Activated T-helper 1 cell treated with anti-CD3 and anti-CD28 coated beads, Interleukin-12 subunit alpha, Interleukin-12 subunit beta, Interleukin-2, Interleukin-4 antibody, amounts not matched to agents 30 ng/mL and 10 ng/mL and 1 ng/mL, durations not matched to agents 14 hours and 24 hours and 36 hours (primary cell): ENCODE data around the gene NEK10. TPM values are rescaled to one million over a fixed set of nuclear protein-coding genes. Genes with fewer than 3 reads are reported as not detected.

Experiments
- DNase-seq: peaks from one replicate; pipeline ENCODE4 v3.0.0; 2021; ENCODE audit warnings: low spot score
- H3K27ac Mint-ChIP-seq: one replicate; pipeline ENCODE4 v1.8.0; 2021; ENCODE audit warnings: mild to moderate bottlenecking, mixed read lengths
- H3K27me3 Mint-ChIP-seq: one replicate; pipeline ENCODE4 v1.8.0; 2022; ENCODE audit warnings: mild to moderate bottlenecking, moderate library complexity, mixed read lengths; ENCODE audit not compliant: insufficient read depth
- H3K36me3 Mint-ChIP-seq: one replicate; pipeline ENCODE4 v1.8.0; 2021; ENCODE audit warnings: low read depth, mixed read lengths
- H3K4me1 Mint-ChIP-seq: one replicate; pipeline ENCODE4 v1.8.0; 2021; ENCODE audit warnings: low read depth, mixed read lengths
- H3K4me3 Mint-ChIP-seq: one replicate; pipeline ENCODE4 v1.8.0; 2021; ENCODE audit warnings: mild to moderate bottlenecking, moderate library complexity, mixed read lengths
- H3K9me3 Mint-ChIP-seq: one replicate; pipeline ENCODE4 v1.8.0; 2021; ENCODE audit warnings: mixed read lengths
- intact Hi-C: fragments of 100-400 bp; cut with micrococcal nuclease; formaldehyde crosslinking; loops from one replicate; pipeline ENCODE4 v1.15.1; 2024
- total RNA-seq: library from RNA; stranded (reverse); gene quantifications from 2 replicates; pipeline ENCODE4 v1.2.3, GENCODE V29; 2022

Gene NEK10
- total RNA-seq, 1 donor from 2014 or later = 0.57 TPM

- Mint-ChIP-seq H3K36me3 (no peaks in the 10 kb centered on the region), H3K4me1 (no peaks in the 10 kb centered on the region), H3K27me3 (no peaks in the 10 kb centered on the region), H3K27ac (no peak overlapping the region), H3K9me3 (peaks cover 21% of the 10 kb centered on the region), H3K4me3 (no peak overlapping the region)
- no peak for DNase-seq
- intact Hi-C loops = no loop called here
Measured at GRCh38 chr3:27228805-27229204, 140.4 kb downstream of the NEK10 start.

- no peak for DNase-seq
- Mint-ChIP-seq H3K4me3 (no peak overlapping the region), H3K36me3 (no peaks in the 10 kb centered on the region), H3K27ac (no peak overlapping the region), H3K9me3 (no peaks in the 10 kb centered on the region), H3K4me1 (no peaks in the 10 kb centered on the region), H3K27me3 (no peaks in the 10 kb centered on the region)
- intact Hi-C loops = no loop called here
Measured at GRCh38 chr3:27224197-27224596, 145.0 kb downstream of the NEK10 start.

DNA sequence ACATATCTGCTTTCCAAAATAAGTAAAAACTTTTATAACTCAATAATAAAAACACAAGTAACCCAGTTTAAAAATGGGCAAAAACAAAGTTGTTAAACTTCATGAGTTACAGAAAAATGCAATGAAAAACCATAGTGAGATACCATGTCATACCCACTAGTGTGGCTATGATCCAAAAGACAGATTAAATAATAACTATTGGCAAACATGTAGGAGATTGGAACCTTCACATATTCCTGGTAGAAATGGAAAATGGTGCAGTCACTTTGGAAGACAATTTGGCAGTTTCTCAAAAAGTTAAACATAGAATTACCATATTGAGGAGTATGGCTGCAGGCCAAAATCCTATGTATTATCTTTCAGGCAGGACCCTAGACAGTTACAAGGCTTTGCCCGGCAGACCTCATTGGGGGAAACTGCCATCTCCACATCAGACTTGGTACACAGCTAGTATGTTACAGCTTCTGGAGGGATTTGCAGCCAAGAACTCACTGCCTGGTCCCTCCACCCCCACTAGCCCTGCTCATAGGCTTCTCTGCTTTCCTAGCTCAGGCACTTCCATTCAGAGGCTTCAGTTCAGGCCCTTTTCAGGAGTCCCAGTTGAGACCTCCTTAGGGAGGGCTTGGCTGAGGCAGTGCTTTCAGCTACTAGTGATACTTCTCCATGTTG, 147.8 kb downstream of the NEK10 start:
- DNase-seq = no peak
- no peak overlapping the region for H3K4me3 Mint-ChIP-seq
- H3K27ac Mint-ChIP-seq = no peak overlapping the region
- H3K27me3 Mint-ChIP-seq = no peaks in the 10 kb centered on the region
- H3K4me1 Mint-ChIP-seq = no peaks in the 10 kb centered on the region
- no peaks in the 10 kb centered on the region for H3K9me3 Mint-ChIP-seq
- H3K36me3 Mint-ChIP-seq = no peaks in the 10 kb centered on the region
- intact Hi-C loops = no loop called here

- Mint-ChIP-seq H3K4me3 (no peak overlapping the region), H3K36me3 (no peaks in the 10 kb centered on the region), H3K9me3 (no peaks in the 10 kb centered on the region), H3K27me3 (no peaks in the 10 kb centered on the region), H3K4me1 (no peaks in the 10 kb centered on the region), H3K27ac (no peak overlapping the region)
- DNase-seq = no peak
- intact Hi-C loops = no loop called here
Measured at GRCh38 chr3:27220166-27220565, 149.0 kb downstream of the NEK10 start.

GRCh38 chr3:27219127-27219845, 149.9 kb downstream of the NEK10 start:
- no peaks in the 10 kb centered on the region for H3K4me1 Mint-ChIP-seq
- no peaks in the 10 kb centered on the region for H3K36me3 Mint-ChIP-seq
- H3K27me3 Mint-ChIP-seq = no peaks in the 10 kb centered on the region
- H3K9me3 Mint-ChIP-seq = no peaks in the 10 kb centered on the region
- H3K4me3 Mint-ChIP-seq = no peak overlapping the region
- DNase-seq = no peak
- intact Hi-C loops = no loop called here
- no peak overlapping the region for H3K27ac Mint-ChIP-seq

- no peaks in the 10 kb centered on the region for H3K9me3 Mint-ChIP-seq
- no peak overlapping the region for H3K27ac Mint-ChIP-seq
- no peaks in the 10 kb centered on the region for H3K4me1 Mint-ChIP-seq
- intact Hi-C loops = no loop called here
- H3K4me3 Mint-ChIP-seq = no peak overlapping the region
- H3K36me3 Mint-ChIP-seq = no peaks in the 10 kb centered on the region
- DNase-seq = no peak
- no peaks in the 10 kb centered on the region for H3K27me3 Mint-ChIP-seq
Measured at GRCh38 chr3:27216955-27217552, 152.1 kb downstream of the NEK10 start.

- Mint-ChIP-seq H3K36me3 (no peaks in the 10 kb centered on the region), H3K4me3 (no peak overlapping the region), H3K9me3 (no peaks in the 10 kb centered on the region), H3K4me1 (no peaks in the 10 kb centered on the region), H3K27me3 (no peaks in the 10 kb centered on the region), H3K27ac (no peak overlapping the region)
- intact Hi-C loops = no loop called here
- no peak for DNase-seq
Measured at GRCh38 chr3:27216295-27216855, 152.8 kb downstream of the NEK10 start.

- Mint-ChIP-seq H3K4me1 (no peaks in the 10 kb centered on the region), H3K9me3 (no peaks in the 10 kb centered on the region), H3K27ac (no peak overlapping the region), H3K27me3 (no peaks in the 10 kb centered on the region), H3K36me3 (no peaks in the 10 kb centered on the region), H3K4me3 (no peak overlapping the region)
- intact Hi-C loops = no loop called here
- no peak for DNase-seq
Measured at GRCh38 chr3:27213450-27213849, 155.7 kb downstream of the NEK10 start.

GRCh38 chr3:27209617-27210264, 159.4 kb downstream of the NEK10 start:
- H3K27me3 Mint-ChIP-seq = no peaks in the 10 kb centered on the region
- no peak for DNase-seq
- H3K36me3 Mint-ChIP-seq = no peaks in the 10 kb centered on the region
- H3K27ac Mint-ChIP-seq = no peak overlapping the region
- intact Hi-C loops = no loop called here
- H3K9me3 Mint-ChIP-seq = no peaks in the 10 kb centered on the region
- H3K4me3 Mint-ChIP-seq = no peak overlapping the region
- H3K4me1 Mint-ChIP-seq = no peaks in the 10 kb centered on the region

GRCh38 chr3:27208961-27209616, 160.1 kb downstream of the NEK10 start:
- no peaks in the 10 kb centered on the region for H3K36me3 Mint-ChIP-seq
- H3K27me3 Mint-ChIP-seq = no peaks in the 10 kb centered on the region
- H3K4me1 Mint-ChIP-seq = no peaks in the 10 kb centered on the region
- no peak overlapping the region for H3K27ac Mint-ChIP-seq
- intact Hi-C loops = no loop called here
- no peak for DNase-seq
- H3K9me3 Mint-ChIP-seq = no peaks in the 10 kb centered on the region
- H3K4me3 Mint-ChIP-seq = no peak overlapping the region

- Mint-ChIP-seq H3K9me3 (no peaks in the 10 kb centered on the region), H3K4me3 (no peak overlapping the region), H3K4me1 (no peaks in the 10 kb centered on the region), H3K27me3 (no peaks in the 10 kb centered on the region), H3K27ac (no peak overlapping the region), H3K36me3 (no peaks in the 10 kb centered on the region)
- intact Hi-C loops = no loop called here
- DNase-seq = no peak
Measured at GRCh38 chr3:27202959-27203358, 166.2 kb downstream of the NEK10 start.

GRCh38 chr3:27201492-27201891, 167.7 kb downstream of the NEK10 start:
- intact Hi-C loops = no loop called here

More at GRCh38 chr3:27201492-27201891, 167.7 kb downstream of the NEK10 start:
- Mint-ChIP-seq H3K4me3 (no peak overlapping the region), H3K4me1 (no peaks in the 10 kb centered on the region), H3K9me3 (no peaks in the 10 kb centered on the region), H3K27ac (no peak overlapping the region), H3K27me3 (no peaks in the 10 kb centered on the region), H3K36me3 (no peaks in the 10 kb centered on the region)
- DNase-seq = no peak
